Panc1 (cell line): ENCODE measurements around the gene DHX15. TPM values are rescaled to one million over a fixed set of nuclear protein-coding genes. Genes with fewer than 3 reads are reported as not detected.

ENCODE experiments used
- ATAC-seq: fragments of 200-7000 bp; cut with Tn5 transposase; 2 replicates; pipeline ENCODE4 v1.9.1; 2020; ENCODE audit warnings: mild to moderate bottlenecking, moderate library complexity
- BruUV-seq: library from RNA; stranded (reverse); fragments of 400-500 nt; replicated peaks from 2 replicates; lab custom pipeline; 2021; lab: Mats Ljungman, UMichigan
- CTCF ChIA-PET: fragments of 300-600 bp; sonication (Branson Sonifier 250); formaldehyde crosslinking; loops from one replicate; lab custom pipeline; 2022; ENCODE audit warnings: antibody characterized with exemption; lab: Charles Lee
- POLR2A ChIA-PET: fragments of 300-600 bp; sonication (Branson Sonifier 250); formaldehyde crosslinking; loops from one replicate; lab custom pipeline; 2022; ENCODE audit warnings: antibody characterized with exemption; lab: Charles Lee
- DNase-seq: peaks from one replicate; pipeline ENCODE4 v3.0.0-alpha.2; 2010; ENCODE audit warnings: low read depth, low spot score
- H3K27ac ChIP-seq: 2 replicates; pipeline ENCODE4 v1.5.1; 2011; ENCODE audit warnings: mild to moderate bottlenecking, low read length, inconsistent platforms
- H3K27me3 ChIP-seq: fragments of 200-500 bp; sonication (Bioruptor generic); 2 replicates; pipeline ENCODE4 v1.6.0; 2014; ENCODE audit warnings: low read length, inconsistent platforms; ENCODE audit not compliant: control insufficient read depth, insufficient read depth
- H3K36me3 ChIP-seq: fragments of 200-500 bp; sonication (Bioruptor generic); 2 replicates; pipeline ENCODE4 v1.5.1; 2014; ENCODE audit warnings: inconsistent platforms, mild to moderate bottlenecking, low read length, moderate library complexity; ENCODE audit not compliant: control insufficient read depth, insufficient read depth
- H3K4me1 ChIP-seq: 2 replicates; pipeline ENCODE4 v1.5.1; 2011; ENCODE audit warnings: inconsistent platforms, mild to moderate bottlenecking, low read length, moderate library complexity; ENCODE audit not compliant: control insufficient read depth, insufficient read depth
- H3K4me3 ChIP-seq, 2 experiments: 2 replicates each; pipeline ENCODE4 v1.5.1; 2011 to 2012; ENCODE audit warnings: low read depth in 2 of 2, low read length in 2 of 2, mild to moderate bottlenecking in 2 of 2, inconsistent platforms in 1 of 2, moderate library complexity in 1 of 2
- H3K9me3 ChIP-seq: fragments of 200-500 bp; sonication (Bioruptor generic); 2 replicates; pipeline ENCODE4 v1.5.1; 2014; ENCODE audit warnings: low read depth, mild to moderate bottlenecking, inconsistent platforms, low read length, moderate library complexity; ENCODE audit not compliant: control insufficient read depth, insufficient read depth
- CTCF ChIP-seq: fragments of 450-650 bp; IDR thresholded peaks from 2 replicates; pipeline ENCODE4 v1.5.1; 2017; ENCODE audit warnings: mild to moderate bottlenecking
- POLR2AphosphoS5 ChIP-seq: IDR thresholded peaks from 2 replicates; pipeline ENCODE4 v1.6.1; 2012; ENCODE audit warnings: mild to moderate bottlenecking, low read depth, low read length, moderate library complexity
- SIN3A ChIP-seq: IDR thresholded peaks from 2 replicates; pipeline ENCODE4 v1.6.1; 2012; ENCODE audit warnings: low read depth, mild to moderate bottlenecking, low read length, moderate library complexity, borderline replicate concordance; ENCODE audit not compliant: insufficient read depth
- TCF7L2 ChIP-seq: IDR thresholded peaks from 2 replicates; pipeline ENCODE4 v1.6.1; 2011; ENCODE audit warnings: mild to moderate bottlenecking, low read depth, low read length, inconsistent platforms
- in situ Hi-C: cut with HindIII; loops from 2 replicates; pipeline ENCODE4 v1.10.0; 2016; ENCODE audit warnings: low sequenced_read_pairs, low pct_unique_long_range_greater_than_20kb
- intact Hi-C: fragments of 100-400 bp; cut with micrococcal nuclease; formaldehyde crosslinking; loops from one replicate; pipeline ENCODE4 v1.10.0; 2022; ENCODE audit not compliant: unreplicated experiment
- total RNA-seq: library from RNA; stranded (reverse); gene quantifications from one replicate; pipeline ENCODE4 v1.2.1, GENCODE V29; 2021; ENCODE audit not compliant: unreplicated experiment
- TF ChIP-seq, protein P1 (sequence below), 2 experiments: IDR thresholded peaks; 2 replicates each; pipeline ENCODE4 v1.6.1; 2011 to 2012; ENCODE audit warnings: low read depth in 2 of 2, control low read depth in 1 of 2, low read length in 1 of 2, mild to moderate bottlenecking in 1 of 2, moderate library complexity in 1 of 2; ENCODE audit not compliant: insufficient read depth in 1 of 2

The DHX15 gene
- total RNA-seq, 1 experiment from 2014 or later: 118 TPM

DNA sequence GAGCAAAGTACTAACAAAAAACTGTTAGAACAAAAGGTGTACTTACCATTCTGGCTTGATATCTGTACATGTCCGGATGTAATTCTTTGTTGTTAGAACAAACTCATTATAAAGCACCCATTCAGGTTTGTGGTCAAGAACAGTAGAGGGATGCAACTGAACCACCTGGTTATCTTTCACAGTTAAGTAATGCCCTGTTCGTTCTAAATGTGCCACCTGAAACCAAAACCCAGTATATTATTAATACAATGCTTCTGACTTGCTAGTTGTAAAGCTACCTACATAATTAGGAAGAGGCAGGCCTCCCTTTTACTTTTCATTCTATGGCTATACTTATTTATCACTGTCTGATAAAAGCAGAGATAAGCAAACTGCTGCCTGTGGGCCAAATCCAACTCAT lies 54.8 kb downstream of the DHX15 start:
- ChIA-PET POLR2A (no interaction called here), CTCF (no interaction called here)
- H3K4me1 ChIP-seq: no peaks in the 10 kb centered on the region
- DNase-seq (no peak), ATAC-seq (no peak)
- no peak overlapping the region for H3K4me3 ChIP-seq
- no peaks in the 10 kb centered on the region for H3K9me3 ChIP-seq
- in situ Hi-C loops (no loop called here), intact Hi-C loops (no loop called here)
- BruUV-seq: no TSS peak
- TF ChIP-seq POLR2AphosphoS5: no peak
- no peak for TF ChIP-seq TCF7L2
- TF ChIP-seq SIN3A: no peak
- TF ChIP-seq CTCF: no peak
- TF ChIP-seq, protein P1, sequence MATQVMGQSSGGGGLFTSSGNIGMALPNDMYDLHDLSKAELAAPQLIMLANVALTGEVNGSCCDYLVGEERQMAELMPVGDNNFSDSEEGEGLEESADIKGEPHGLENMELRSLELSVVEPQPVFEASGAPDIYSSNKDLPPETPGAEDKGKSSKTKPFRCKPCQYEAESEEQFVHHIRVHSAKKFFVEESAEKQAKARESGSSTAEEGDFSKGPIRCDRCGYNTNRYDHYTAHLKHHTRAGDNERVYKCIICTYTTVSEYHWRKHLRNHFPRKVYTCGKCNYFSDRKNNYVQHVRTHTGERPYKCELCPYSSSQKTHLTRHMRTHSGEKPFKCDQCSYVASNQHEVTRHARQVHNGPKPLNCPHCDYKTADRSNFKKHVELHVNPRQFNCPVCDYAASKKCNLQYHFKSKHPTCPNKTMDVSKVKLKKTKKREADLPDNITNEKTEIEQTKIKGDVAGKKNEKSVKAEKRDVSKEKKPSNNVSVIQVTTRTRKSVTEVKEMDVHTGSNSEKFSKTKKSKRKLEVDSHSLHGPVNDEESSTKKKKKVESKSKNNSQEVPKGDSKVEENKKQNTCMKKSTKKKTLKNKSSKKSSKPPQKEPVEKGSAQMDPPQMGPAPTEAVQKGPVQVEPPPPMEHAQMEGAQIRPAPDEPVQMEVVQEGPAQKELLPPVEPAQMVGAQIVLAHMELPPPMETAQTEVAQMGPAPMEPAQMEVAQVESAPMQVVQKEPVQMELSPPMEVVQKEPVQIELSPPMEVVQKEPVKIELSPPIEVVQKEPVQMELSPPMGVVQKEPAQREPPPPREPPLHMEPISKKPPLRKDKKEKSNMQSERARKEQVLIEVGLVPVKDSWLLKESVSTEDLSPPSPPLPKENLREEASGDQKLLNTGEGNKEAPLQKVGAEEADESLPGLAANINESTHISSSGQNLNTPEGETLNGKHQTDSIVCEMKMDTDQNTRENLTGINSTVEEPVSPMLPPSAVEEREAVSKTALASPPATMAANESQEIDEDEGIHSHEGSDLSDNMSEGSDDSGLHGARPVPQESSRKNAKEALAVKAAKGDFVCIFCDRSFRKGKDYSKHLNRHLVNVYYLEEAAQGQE (IDR thresholded peaks at IDR 0.05; ENCODE audit: insufficient read depth in 1 of 2, low read depth in 2 of 2, low read length in 1 of 2): no peak
- H3K27me3 ChIP-seq: no peaks in the 10 kb centered on the region
- H3K36me3 ChIP-seq: peaks cover 34% of the 10 kb centered on the region
- H3K27ac ChIP-seq: no peak overlapping the region

GRCh38 chr4:24527371-24527770 lies 57.0 kb downstream of the DHX15 start:
- TF ChIP-seq TCF7L2: no peak
- TF ChIP-seq POLR2AphosphoS5: no peak
- TF ChIP-seq, protein P1 (IDR thresholded peaks at IDR 0.05; ENCODE audit: insufficient read depth in 1 of 2, low read depth in 2 of 2, low read length in 1 of 2): no peak
- no peak for TF ChIP-seq SIN3A
- TF ChIP-seq CTCF: no peak
- no peaks in the 10 kb centered on the region for H3K4me1 ChIP-seq
- in situ Hi-C loops (no loop called here), intact Hi-C loops (no loop called here)
- peaks cover 22% of the 10 kb centered on the region for H3K36me3 ChIP-seq
- DNase-seq (no peak), ATAC-seq (no peak)
- no peaks in the 10 kb centered on the region for H3K27me3 ChIP-seq
- ChIA-PET POLR2A (no interaction called here), CTCF (no interaction called here)
- no TSS peak for BruUV-seq
- no peak overlapping the region for H3K27ac ChIP-seq
- H3K4me3 ChIP-seq: no peak overlapping the region
- no peaks in the 10 kb centered on the region for H3K9me3 ChIP-seq
